Gastrocnemius medialis (tissue), 4 donors: ENCODE data around the gene NFASC. TPM values are rescaled to one million over a fixed set of nuclear protein-coding genes. Genes with fewer than 3 reads are reported as not detected.

ENCODE experiments used
- ATAC-seq, 2 donors: fragments of 150-250 bp; one replicate each; pipeline ENCODE4 v1.9.1; 2016
- DNase-seq, 2 donors: peaks; one replicate each; pipeline ENCODE4 v3.0.0-alpha.2; 2019
- H3K27ac ChIP-seq, 4 donors: fragments of 200-600 bp; sonication (generic); 1 replicate in 1 of 4; 2 replicates in 3 of 4; pipeline ENCODE4 v1.5.1; 2016 to 2018; ENCODE audit warnings: mild to moderate bottlenecking in 2 of 4, moderate library complexity in 1 of 4
- H3K27me3 ChIP-seq, 3 donors: fragments of 200-600 bp; sonication (generic) in 2 of 3; 1 replicate in 1 of 3; 2 replicates in 2 of 3; pipeline versions ENCODE4 v1.5.1 to v1.6.0; 2016 to 2019; ENCODE audit warnings: mild to moderate bottlenecking in 1 of 3, moderate library complexity in 1 of 3
- H3K36me3 ChIP-seq, 2 donors: fragments of 200-600 bp; sonication (generic) in 1 of 2; one replicate each; pipeline ENCODE4 v1.5.1; 2017 to 2018
- H3K4me1 ChIP-seq, 2 donors: fragments of 200-600 bp; sonication (generic) in 1 of 2; one replicate each; pipeline ENCODE4 v1.5.1; 2016 to 2017; ENCODE audit warnings: mild to moderate bottlenecking in 2 of 2
- H3K4me3 ChIP-seq, 4 donors: fragments of 200-600 bp; sonication (generic) in 3 of 4; 1 replicate in 1 of 4; 2 replicates in 3 of 4; pipeline ENCODE4 v1.5.1; 2016 to 2019; ENCODE audit warnings: mild to moderate bottlenecking in 2 of 4
- H3K9me3 ChIP-seq, 3 donors: fragments of 200-600 bp; sonication (generic) in 2 of 3; 1 replicate in 1 of 3; 2 replicates in 2 of 3; pipeline ENCODE4 v1.5.1; 2016 to 2019
- CTCF ChIP-seq, 5 experiments: fragments of 450-650 bp in 3 of 5; fragments of 200-600 bp in 2 of 5; sonication (generic) in 2 of 5; IDR thresholded peaks in 4 of 5; conservative IDR thresholded peaks in 1 of 5; 1 replicate in 4 of 5; 2 replicates in 1 of 5; pipeline ENCODE4 v1.5.1; 2016 to 2019; ENCODE audit warnings: antibody characterized with exemption in 5 of 5, mild to moderate bottlenecking in 3 of 5, moderate library complexity in 3 of 5
- POLR2A ChIP-seq, 2 donors: fragments of 450-650 bp; IDR thresholded peaks; one replicate each; pipeline ENCODE4 v1.6.1; 2017; ENCODE audit warnings: antibody characterized with exemption in 2 of 2, mild to moderate bottlenecking in 2 of 2, moderate library complexity in 2 of 2
- in situ Hi-C, 4 donors: fragments of 200-750 bp; cut with MboI; loops; one replicate each; pipeline versions ENCODE4 v1.15.0 to v1.8.0; 2017; ENCODE audit warnings: low sequenced_read_pairs in 4 of 4
- intact Hi-C: fragments of 100-400 bp; cut with DNase I; formaldehyde crosslinking; loops from one replicate; pipeline ENCODE4 v1.15.1; 2023; ENCODE audit warnings: low total_unique reads
- total RNA-seq, 4 donors: library from RNA; depleted of rRNA; stranded (reverse); fragments of >200 nt; gene quantifications; one replicate each; pipeline versions ENCODE4 v1.1.0 to v1.2.3, GENCODE V29; 2016

NFASC gene
- total RNA-seq, 4 donors from 2014 or later: 0.75 to 4.7 (median 2.4) TPM

GRCh38 chr1:204841316-204841715, 29.3 kb upstream of the NFASC start:
- H3K4me1 ChIP-seq: no peaks in the 10 kb centered on the region
- intact Hi-C loops: no loop called here
- no peak for TF ChIP-seq CTCF (IDR thresholded peaks at IDR 0.05 in 4 of 5, conservative IDR thresholded peaks at IDR 0.05 in 1 of 5)
- no peak for TF ChIP-seq POLR2A (IDR thresholded peaks at IDR 0.05)
- in situ Hi-C loops: no loop called here
- H3K27me3 ChIP-seq: no peaks in the 10 kb centered on the region
- H3K36me3 ChIP-seq: no peaks in the 10 kb centered on the region
- no peak for DNase-seq
- H3K27ac ChIP-seq: no peak overlapping the region
- no peak for ATAC-seq
- H3K9me3 ChIP-seq: no peaks in the 10 kb centered on the region
- no peak overlapping the region for H3K4me3 ChIP-seq

GRCh38 chr1:204841798-204842197, 28.9 kb upstream of the NFASC start:
- in situ Hi-C loops (no loop called here), intact Hi-C loops (no loop called here)
- no peak for TF ChIP-seq CTCF (IDR thresholded peaks at IDR 0.05 in 4 of 5, conservative IDR thresholded peaks at IDR 0.05 in 1 of 5)
- DNase-seq: no peak
- Histone ChIP-seq H3K9me3 (no peaks in the 10 kb centered on the region), H3K27ac (no peak overlapping the region), H3K36me3 (no peaks in the 10 kb centered on the region), H3K4me3 (no peak overlapping the region), H3K27me3 (no peaks in the 10 kb centered on the region), H3K4me1 (no peaks in the 10 kb centered on the region)
- no peak for ATAC-seq

- H3K4me1 ChIP-seq: no peaks in the 10 kb centered on the region
- H3K36me3 ChIP-seq: no peaks in the 10 kb centered on the region
- H3K27me3 ChIP-seq: no peaks in the 10 kb centered on the region
- in situ Hi-C loops: no loop called here
- no peak for ATAC-seq
- H3K4me3 ChIP-seq: no peak overlapping the region
- TF ChIP-seq CTCF (IDR thresholded peaks at IDR 0.05 in 4 of 5, conservative IDR thresholded peaks at IDR 0.05 in 1 of 5): no peak
- TF ChIP-seq POLR2A (IDR thresholded peaks at IDR 0.05): no peak
- no peaks in the 10 kb centered on the region for H3K9me3 ChIP-seq
- intact Hi-C loops: no loop called here
- no peak overlapping the region for H3K27ac ChIP-seq
- no peak for DNase-seq
These were observed 28.3 kb upstream of the NFASC start for GRCh38 chr1:204842369-204842768.

GRCh38 chr1:204842892-204843291, 27.8 kb upstream of the NFASC start:
- TF ChIP-seq POLR2A (IDR thresholded peaks at IDR 0.05) (no peak), CTCF (IDR thresholded peaks at IDR 0.05 in 4 of 5, conservative IDR thresholded peaks at IDR 0.05 in 1 of 5) (no peak)
- ATAC-seq (no peak), DNase-seq (no peak)
- Histone ChIP-seq H3K4me3 (no peak overlapping the region), H3K4me1 (no peaks in the 10 kb centered on the region), H3K27me3 (no peaks in the 10 kb centered on the region), H3K27ac (no peak overlapping the region), H3K9me3 (no peaks in the 10 kb centered on the region), H3K36me3 (no peaks in the 10 kb centered on the region)
- in situ Hi-C loops (no loop called here), intact Hi-C loops (no loop called here)

- in situ Hi-C loops (no loop called here), intact Hi-C loops (no loop called here)
- TF ChIP-seq CTCF (IDR thresholded peaks at IDR 0.05 in 4 of 5, conservative IDR thresholded peaks at IDR 0.05 in 1 of 5): no peak
- TF ChIP-seq POLR2A (IDR thresholded peaks at IDR 0.05): no peak
- Histone ChIP-seq H3K27ac (no peak overlapping the region), H3K9me3 (no peaks in the 10 kb centered on the region), H3K27me3 (no peaks in the 10 kb centered on the region), H3K4me1 (no peaks in the 10 kb centered on the region), H3K36me3 (no peaks in the 10 kb centered on the region), H3K4me3 (no peak overlapping the region)
- DNase-seq (no peak), ATAC-seq (no peak)
These were observed 24.1 kb upstream of the NFASC start for GRCh38 chr1:204846546-204846945.
